Measurements from ENCODE around the gene TEX52.

GRCh38 chr12:2820432-2820831, 36.4 kb downstream of the TEX52 start:
- TF ChIP-seq POLR2AphosphoS5 (IDR thresholded peaks at IDR 0.05) (no peak), POLR2A (IDR thresholded peaks at IDR 0.05) (no peak)
- TF ChIP-seq, protein P1, sequence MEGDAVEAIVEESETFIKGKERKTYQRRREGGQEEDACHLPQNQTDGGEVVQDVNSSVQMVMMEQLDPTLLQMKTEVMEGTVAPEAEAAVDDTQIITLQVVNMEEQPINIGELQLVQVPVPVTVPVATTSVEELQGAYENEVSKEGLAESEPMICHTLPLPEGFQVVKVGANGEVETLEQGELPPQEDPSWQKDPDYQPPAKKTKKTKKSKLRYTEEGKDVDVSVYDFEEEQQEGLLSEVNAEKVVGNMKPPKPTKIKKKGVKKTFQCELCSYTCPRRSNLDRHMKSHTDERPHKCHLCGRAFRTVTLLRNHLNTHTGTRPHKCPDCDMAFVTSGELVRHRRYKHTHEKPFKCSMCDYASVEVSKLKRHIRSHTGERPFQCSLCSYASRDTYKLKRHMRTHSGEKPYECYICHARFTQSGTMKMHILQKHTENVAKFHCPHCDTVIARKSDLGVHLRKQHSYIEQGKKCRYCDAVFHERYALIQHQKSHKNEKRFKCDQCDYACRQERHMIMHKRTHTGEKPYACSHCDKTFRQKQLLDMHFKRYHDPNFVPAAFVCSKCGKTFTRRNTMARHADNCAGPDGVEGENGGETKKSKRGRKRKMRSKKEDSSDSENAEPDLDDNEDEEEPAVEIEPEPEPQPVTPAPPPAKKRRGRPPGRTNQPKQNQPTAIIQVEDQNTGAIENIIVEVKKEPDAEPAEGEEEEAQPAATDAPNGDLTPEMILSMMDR (IDR thresholded peaks at IDR 0.05): no peak

All from suprapubic skin (tissue), 4 donors.